OCI-LY7 (cell line): Measurements from ENCODE around the gene FANCG.

Source experiments
- EZH2phosphoT487 ChIP-seq: fragments of 200-600 bp; sonication (generic); IDR thresholded peaks from 2 replicates; pipeline ENCODE4 v1.6.1; 2018; ENCODE audit warnings: low read depth, borderline replicate concordance, mild to moderate bottlenecking, mixed run types, antibody characterized with exemption, low read length, moderate library complexity, mixed read lengths
- TF ChIP-seq, protein P1 (sequence below): fragments of 200-600 bp; sonication (generic); conservative IDR thresholded peaks from 2 replicates; pipeline ENCODE4 v1.5.1; 2014; ENCODE audit warnings: mild to moderate bottlenecking, antibody characterized with exemption, low read length, moderate library complexity, mixed read lengths

DNA sequence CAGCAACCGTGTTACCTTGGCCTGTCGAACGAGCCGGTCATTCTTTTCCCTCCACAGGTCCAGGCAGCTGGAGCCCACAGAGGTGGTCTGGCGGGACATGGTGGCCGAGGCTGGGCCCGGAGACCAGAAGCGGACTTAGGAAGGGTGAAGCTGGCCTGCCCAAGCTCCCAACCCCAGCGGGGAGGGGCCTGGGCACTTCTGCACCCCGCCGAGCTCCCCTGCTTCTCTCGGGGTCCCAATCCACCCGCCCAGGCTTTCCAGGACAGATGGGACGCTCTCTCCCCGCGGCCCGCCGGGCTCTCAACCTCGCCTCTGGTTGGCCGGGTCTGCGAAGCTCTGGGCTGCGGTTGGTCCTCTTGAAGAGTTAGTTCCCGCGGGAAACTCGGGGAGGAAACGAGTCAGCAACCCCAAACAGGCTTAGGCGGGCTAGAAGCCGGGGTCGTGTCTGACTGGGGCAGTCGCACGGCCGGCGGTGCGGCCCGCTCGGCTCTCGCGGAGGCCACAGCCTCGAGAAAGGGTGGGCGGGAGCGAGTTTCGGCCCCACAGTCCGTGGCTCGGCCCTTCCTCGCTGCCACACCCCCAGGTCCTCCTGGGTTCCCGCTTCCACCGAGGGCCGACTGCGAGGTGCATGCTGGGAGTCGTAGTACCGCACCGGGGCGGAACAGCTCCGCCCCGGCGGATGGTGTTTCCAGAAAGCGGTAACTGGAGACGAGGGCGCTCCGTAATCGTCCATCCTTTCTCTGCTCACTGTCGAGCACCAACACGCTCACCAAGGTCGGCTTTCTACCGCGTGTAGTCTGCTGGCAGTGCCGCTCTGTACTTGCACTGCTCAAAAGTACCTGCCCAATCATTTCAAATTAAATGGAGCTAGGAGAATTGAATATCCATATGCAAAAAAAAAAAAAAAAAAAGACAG, at the start of gene FANCG:
- TF ChIP-seq, protein P1, sequence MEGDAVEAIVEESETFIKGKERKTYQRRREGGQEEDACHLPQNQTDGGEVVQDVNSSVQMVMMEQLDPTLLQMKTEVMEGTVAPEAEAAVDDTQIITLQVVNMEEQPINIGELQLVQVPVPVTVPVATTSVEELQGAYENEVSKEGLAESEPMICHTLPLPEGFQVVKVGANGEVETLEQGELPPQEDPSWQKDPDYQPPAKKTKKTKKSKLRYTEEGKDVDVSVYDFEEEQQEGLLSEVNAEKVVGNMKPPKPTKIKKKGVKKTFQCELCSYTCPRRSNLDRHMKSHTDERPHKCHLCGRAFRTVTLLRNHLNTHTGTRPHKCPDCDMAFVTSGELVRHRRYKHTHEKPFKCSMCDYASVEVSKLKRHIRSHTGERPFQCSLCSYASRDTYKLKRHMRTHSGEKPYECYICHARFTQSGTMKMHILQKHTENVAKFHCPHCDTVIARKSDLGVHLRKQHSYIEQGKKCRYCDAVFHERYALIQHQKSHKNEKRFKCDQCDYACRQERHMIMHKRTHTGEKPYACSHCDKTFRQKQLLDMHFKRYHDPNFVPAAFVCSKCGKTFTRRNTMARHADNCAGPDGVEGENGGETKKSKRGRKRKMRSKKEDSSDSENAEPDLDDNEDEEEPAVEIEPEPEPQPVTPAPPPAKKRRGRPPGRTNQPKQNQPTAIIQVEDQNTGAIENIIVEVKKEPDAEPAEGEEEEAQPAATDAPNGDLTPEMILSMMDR: no peak; the same call in 1 of the 2 replicates
- TF ChIP-seq EZH2phosphoT487: no peak
